HEK293 (cell line): Measurements from ENCODE around the gene PLAAT2.

ENCODE experiments used
- CTCF ChIA-PET: fragments of 350-600 bp; formaldehyde crosslinking; extraction: SDS; loops from one replicate; lab custom pipeline; 2021; ENCODE audit warnings: antibody characterized with exemption; lab: Yijun Ruan, JAX
- POLR2A ChIA-PET: fragments of 300-600 bp; formaldehyde crosslinking; extraction: SDS; loops from one replicate; lab custom pipeline; 2020; ENCODE audit warnings: antibody characterized with exemption, inconsistent platforms; lab: Yijun Ruan, JAX
- H3K27ac ChIP-seq: fragments of 200-500 bp; sonication (Bioruptor generic); 2 replicates; pipeline ENCODE4 v1.5.1; 2014; ENCODE audit warnings: low read depth, low read length, control low read depth, inconsistent platforms; ENCODE audit errors: extremely low read depth
- H3K36me3 ChIP-seq, 2 experiments: fragments of 200-500 bp in 1 of 2; sonication (Bioruptor generic) in 1 of 2; 1 replicate in 1 of 2; 2 replicates in 1 of 2; pipeline ENCODE4 v1.5.1; 2014 to 2017; ENCODE audit warnings: inconsistent platforms in 2 of 2, low read length in 2 of 2; ENCODE audit not compliant: control insufficient read depth in 2 of 2, insufficient read depth in 1 of 2
- H3K4me1 ChIP-seq: fragments of 200-500 bp; sonication (Bioruptor generic); 2 replicates; pipeline ENCODE4 v1.5.1; 2014; ENCODE audit warnings: mild to moderate bottlenecking, low read length, inconsistent platforms; ENCODE audit not compliant: control insufficient read depth, insufficient read depth
- H3K4me3 ChIP-seq: 2 replicates; pipeline ENCODE4 v1.5.1; 2011; ENCODE audit warnings: low read depth, mild to moderate bottlenecking, control low read depth, low read length, moderate library complexity
- H3K9me3 ChIP-seq: fragments of 200-500 bp; sonication (Bioruptor generic); 2 replicates; pipeline ENCODE4 v1.5.1; 2014; ENCODE audit warnings: low read depth, low read length, inconsistent platforms; ENCODE audit not compliant: control insufficient read depth, insufficient read depth
- GLI2 ChIP-seq: fragments of 450-650 bp; formaldehyde crosslinking; IDR thresholded peaks from 2 replicates; pipeline ENCODE4; 2017; ENCODE audit warnings: missing biosample characterization, missing genetic modification characterization, low read depth, borderline replicate concordance
- PRDM1 ChIP-seq: fragments of 450-650 bp; formaldehyde crosslinking; IDR thresholded peaks from 2 replicates; pipeline ENCODE4; 2016; ENCODE audit warnings: missing biosample characterization, missing genetic modification characterization
- SP2 ChIP-seq: fragments of 450-650 bp; formaldehyde crosslinking; IDR thresholded peaks from 2 replicates; pipeline ENCODE4 v1.5.1; 2016; ENCODE audit warnings: missing biosample characterization, missing genetic modification characterization
- YY2 ChIP-seq: fragments of 450-650 bp; formaldehyde crosslinking; IDR thresholded peaks from 2 replicates; pipeline ENCODE4 v1.5.1; 2016; ENCODE audit warnings: missing biosample characterization, missing genetic modification characterization
- ZBTB20 ChIP-seq: fragments of 450-650 bp; formaldehyde crosslinking; IDR thresholded peaks from 2 replicates; pipeline ENCODE4 v1.5.1; 2016; ENCODE audit warnings: missing biosample characterization, missing genetic modification characterization
- ZBTB8A ChIP-seq: fragments of 450-650 bp; formaldehyde crosslinking; IDR thresholded peaks from 2 replicates; pipeline ENCODE4 v1.5.1; 2016; ENCODE audit warnings: missing biosample characterization, missing genetic modification characterization
- ZFHX2 ChIP-seq: fragments of 450-650 bp; formaldehyde crosslinking; conservative IDR thresholded peaks from 2 replicates; pipeline ENCODE4 v1.5.1; 2016; ENCODE audit warnings: missing biosample characterization, missing genetic modification characterization
- ZFP41 ChIP-seq: fragments of 450-650 bp; formaldehyde crosslinking; IDR thresholded peaks from 2 replicates; pipeline ENCODE4 v1.5.1; 2016; ENCODE audit warnings: missing biosample characterization, missing genetic modification characterization, borderline replicate concordance
- ZNF169 ChIP-seq: fragments of 450-650 bp; formaldehyde crosslinking; IDR thresholded peaks from 2 replicates; pipeline ENCODE4 v1.5.1; 2016; ENCODE audit warnings: missing biosample characterization, missing genetic modification characterization
- ZNF174 ChIP-seq: fragments of 450-650 bp; formaldehyde crosslinking; IDR thresholded peaks from 2 replicates; pipeline ENCODE4 v1.5.0; 2017; ENCODE audit warnings: missing biosample characterization, mild to moderate bottlenecking, missing genetic modification characterization
- ZNF223 ChIP-seq: fragments of 450-650 bp; formaldehyde crosslinking; IDR thresholded peaks from 2 replicates; pipeline ENCODE4 v1.5.1; 2016; ENCODE audit warnings: missing biosample characterization, missing genetic modification characterization
- ZNF37A ChIP-seq: fragments of 450-650 bp; IDR thresholded peaks from 2 replicates; pipeline ENCODE4 v1.5.1; 2018; ENCODE audit warnings: missing biosample characterization, missing genetic modification characterization
- ZNF548 ChIP-seq: fragments of 450-650 bp; formaldehyde crosslinking; IDR thresholded peaks from 2 replicates; pipeline ENCODE4 v1.5.1; 2016; ENCODE audit warnings: missing biosample characterization, missing genetic modification characterization
- ZNF549 ChIP-seq: fragments of 450-650 bp; IDR thresholded peaks from 2 replicates; pipeline ENCODE4 v1.5.1; 2018; ENCODE audit warnings: missing biosample characterization, missing genetic modification characterization, mild to moderate bottlenecking, inconsistent platforms, moderate library complexity
- ZNF555 ChIP-seq: fragments of 450-650 bp; formaldehyde crosslinking; conservative IDR thresholded peaks from 2 replicates; pipeline ENCODE4 v1.5.1; 2017; ENCODE audit warnings: missing biosample characterization, mild to moderate bottlenecking, missing genetic modification characterization, inconsistent platforms
- ZNF558 ChIP-seq: fragments of 450-650 bp; formaldehyde crosslinking; IDR thresholded peaks from 2 replicates; pipeline ENCODE4 v1.5.1; 2016; ENCODE audit warnings: missing biosample characterization, missing genetic modification characterization
- ZNF585B ChIP-seq: fragments of 450-650 bp; formaldehyde crosslinking; IDR thresholded peaks from 2 replicates; pipeline ENCODE4 v1.5.1; 2016; ENCODE audit warnings: missing biosample characterization, missing genetic modification characterization
- ZNF610 ChIP-seq: fragments of 450-650 bp; formaldehyde crosslinking; IDR thresholded peaks from 2 replicates; pipeline ENCODE4 v1.5.1; 2016; ENCODE audit warnings: missing biosample characterization, missing genetic modification characterization, borderline replicate concordance
- ZNF677 ChIP-seq: fragments of 450-650 bp; IDR thresholded peaks from 2 replicates; pipeline ENCODE4 v1.5.0; 2018; ENCODE audit warnings: missing biosample characterization, mild to moderate bottlenecking, missing genetic modification characterization, moderate library complexity
- ZNF707 ChIP-seq: fragments of 450-650 bp; formaldehyde crosslinking; IDR thresholded peaks from 2 replicates; pipeline ENCODE4 v1.5.1; 2016; ENCODE audit warnings: missing biosample characterization, missing genetic modification characterization
- ZNF791 ChIP-seq: fragments of 450-650 bp; formaldehyde crosslinking; IDR thresholded peaks from 2 replicates; pipeline ENCODE4 v1.5.1; 2016; ENCODE audit warnings: missing biosample characterization, missing genetic modification characterization
- TF ChIP-seq, protein P1 (sequence below): fragments of 450-650 bp; formaldehyde crosslinking; IDR thresholded peaks from 2 replicates; pipeline ENCODE4 v1.5.1; 2017; ENCODE audit warnings: missing biosample characterization, mild to moderate bottlenecking, missing genetic modification characterization, moderate library complexity
- TF ChIP-seq, protein P2 (sequence below): fragments of 450-650 bp; formaldehyde crosslinking; IDR thresholded peaks from 2 replicates; pipeline ENCODE4; 2016; ENCODE audit warnings: missing biosample characterization, missing genetic modification characterization
- TF ChIP-seq, protein P3 (sequence below): fragments of 450-650 bp; formaldehyde crosslinking; IDR thresholded peaks from 2 replicates; pipeline ENCODE4 v1.5.1; 2016; ENCODE audit warnings: missing biosample characterization, missing genetic modification characterization
- TF ChIP-seq, protein P4 (sequence below): sonication (generic); formaldehyde crosslinking; IDR thresholded peaks from 2 replicates; pipeline ENCODE4 v1.8.1; 2022; ENCODE audit warnings: mild to moderate bottlenecking, moderate library complexity, missing genetic modification reagents
- TF ChIP-seq, protein P5 (sequence below): fragments of 450-650 bp; formaldehyde crosslinking; IDR thresholded peaks from 2 replicates; pipeline ENCODE4 v1.5.1; 2016; ENCODE audit warnings: missing biosample characterization, missing genetic modification characterization
- TF ChIP-seq, protein P6 (sequence below): fragments of 450-650 bp; formaldehyde crosslinking; IDR thresholded peaks from 2 replicates; pipeline ENCODE4 v1.5.1; 2016; ENCODE audit warnings: missing biosample characterization, missing genetic modification characterization

Gene PLAAT2

DNA sequence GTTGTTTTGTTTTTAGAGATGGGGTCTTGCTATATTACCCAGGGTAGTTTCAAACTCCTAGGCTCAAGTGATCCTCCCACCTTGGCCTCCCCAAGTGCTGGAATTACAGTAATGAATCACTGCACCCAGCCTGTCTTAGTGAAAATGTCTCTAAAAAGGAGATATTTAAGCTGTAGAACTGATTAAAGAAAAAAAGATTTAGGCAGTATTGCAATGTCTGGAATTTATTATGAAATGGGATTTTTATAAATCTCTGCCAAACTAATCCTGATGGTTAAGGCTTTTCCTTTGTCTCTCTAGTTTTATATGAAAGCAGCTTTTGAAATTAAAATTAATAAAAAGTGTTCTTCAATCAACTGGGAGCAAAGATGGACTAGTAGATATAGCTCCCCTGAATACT, 49.0 kb upstream of the PLAAT2 start:
- POLR2A ChIA-PET, result no interaction called here
- no peak overlapping the region for H3K27ac ChIP-seq
- H3K9me3 ChIP-seq, result no peaks in the 10 kb centered on the region
- TF ChIP-seq ZFHX2, result no peak
- no peak for TF ChIP-seq ZBTB20 (tag by site-specific recombination)
- TF ChIP-seq ZNF585B (tag by site-specific recombination), result no peak
- TF ChIP-seq, protein P1, sequence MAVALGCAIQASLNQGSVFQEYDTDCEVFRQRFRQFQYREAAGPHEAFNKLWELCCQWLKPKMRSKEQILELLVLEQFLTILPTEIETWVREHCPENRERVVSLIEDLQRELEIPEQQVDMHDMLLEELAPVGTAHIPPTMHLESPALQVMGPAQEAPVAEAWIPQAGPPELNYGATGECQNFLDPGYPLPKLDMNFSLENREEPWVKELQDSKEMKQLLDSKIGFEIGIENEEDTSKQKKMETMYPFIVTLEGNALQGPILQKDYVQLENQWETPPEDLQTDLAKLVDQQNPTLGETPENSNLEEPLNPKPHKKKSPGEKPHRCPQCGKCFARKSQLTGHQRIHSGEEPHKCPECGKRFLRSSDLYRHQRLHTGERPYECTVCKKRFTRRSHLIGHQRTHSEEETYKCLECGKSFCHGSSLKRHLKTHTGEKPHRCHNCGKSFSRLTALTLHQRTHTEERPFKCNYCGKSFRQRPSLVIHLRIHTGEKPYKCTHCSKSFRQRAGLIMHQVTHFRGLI (tag by site-specific recombination), result no peak
- no peak for TF ChIP-seq ZNF548 (tag by site-specific recombination)
- no peak for TF ChIP-seq ZBTB8A
- no peak for TF ChIP-seq ZNF223 (tag by site-specific recombination)
- TF ChIP-seq GLI2 (tag by site-specific recombination), result no peak
- TF ChIP-seq ZNF174, result no peak
- TF ChIP-seq, protein P2, sequence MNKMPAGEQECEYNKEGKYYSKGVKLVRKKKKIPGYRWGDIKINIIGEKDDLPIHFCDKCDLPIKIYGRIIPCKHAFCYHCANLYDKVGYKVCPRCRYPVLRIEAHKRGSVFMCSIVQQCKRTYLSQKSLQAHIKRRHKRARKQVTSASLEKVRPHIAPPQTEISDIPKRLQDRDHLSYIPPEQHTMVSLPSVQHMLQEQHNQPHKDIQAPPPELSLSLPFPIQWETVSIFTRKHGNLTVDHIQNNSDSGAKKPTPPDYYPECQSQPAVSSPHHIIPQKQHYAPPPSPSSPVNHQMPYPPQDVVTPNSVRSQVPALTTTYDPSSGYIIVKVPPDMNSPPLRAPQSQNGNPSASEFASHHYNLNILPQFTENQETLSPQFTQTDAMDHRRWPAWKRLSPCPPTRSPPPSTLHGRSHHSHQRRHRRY (tag by site-specific recombination), result no peak
- TF ChIP-seq ZFP41, result no peak
- TF ChIP-seq, all 188 proteins: peak for 0
- H3K36me3 ChIP-seq, result no peaks in the 10 kb centered on the region
- CTCF ChIA-PET, result interaction anchor here (0.7 kb wide), 1 partner anchor 57 kb away, joined by 3 read pairs; no protein-coding TSS in a partner anchor
- no peak overlapping the region for H3K4me3 ChIP-seq
- H3K4me1 ChIP-seq, result no peaks in the 10 kb centered on the region

DNA sequence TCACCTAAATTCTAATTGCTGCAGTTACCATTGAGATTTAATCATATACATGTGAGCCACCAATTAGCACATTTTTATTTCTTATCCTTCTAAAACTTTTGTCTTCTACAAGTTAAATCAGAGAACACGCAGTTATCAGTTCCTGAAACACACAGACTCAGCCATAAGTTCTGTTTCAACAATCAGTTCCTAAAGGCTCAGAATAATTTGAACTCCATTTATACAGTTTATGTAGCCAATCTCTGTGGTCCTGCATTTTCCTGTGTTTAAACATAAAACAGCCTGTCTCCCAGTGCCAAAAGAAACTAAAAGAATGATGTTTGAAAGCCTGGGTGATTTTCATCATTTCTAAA, 48.2 kb upstream of the PLAAT2 start:
- ChIA-PET CTCF (no interaction called here), POLR2A (no interaction called here)
- Histone ChIP-seq H3K4me1 (no peaks in the 10 kb centered on the region), H3K4me3 (no peak overlapping the region), H3K27ac (no peak overlapping the region), H3K36me3 (no peaks in the 10 kb centered on the region), H3K9me3 (no peaks in the 10 kb centered on the region)
- TF ChIP-seq ZNF677 (tag by site-specific recombination) (no peak), ZNF558 (tag by site-specific recombination) (no peak), ZNF37A (tag by site-specific recombination) (no peak), ZNF555 (tag by site-specific recombination) (no peak), ZFP41 (no peak), ZNF791 (tag by site-specific recombination) (no peak), PRDM1 (tag by site-specific recombination) (no peak), ZNF169 (tag by site-specific recombination) (no peak), ZNF610 (tag by site-specific recombination) (no peak), ZNF707 (tag by site-specific recombination) (no peak), SP2 (tag by site-specific recombination) (no peak), ZNF549 (tag by site-specific recombination) (no peak), YY2 (tag by site-specific recombination) (no peak)
- TF ChIP-seq, protein P3, sequence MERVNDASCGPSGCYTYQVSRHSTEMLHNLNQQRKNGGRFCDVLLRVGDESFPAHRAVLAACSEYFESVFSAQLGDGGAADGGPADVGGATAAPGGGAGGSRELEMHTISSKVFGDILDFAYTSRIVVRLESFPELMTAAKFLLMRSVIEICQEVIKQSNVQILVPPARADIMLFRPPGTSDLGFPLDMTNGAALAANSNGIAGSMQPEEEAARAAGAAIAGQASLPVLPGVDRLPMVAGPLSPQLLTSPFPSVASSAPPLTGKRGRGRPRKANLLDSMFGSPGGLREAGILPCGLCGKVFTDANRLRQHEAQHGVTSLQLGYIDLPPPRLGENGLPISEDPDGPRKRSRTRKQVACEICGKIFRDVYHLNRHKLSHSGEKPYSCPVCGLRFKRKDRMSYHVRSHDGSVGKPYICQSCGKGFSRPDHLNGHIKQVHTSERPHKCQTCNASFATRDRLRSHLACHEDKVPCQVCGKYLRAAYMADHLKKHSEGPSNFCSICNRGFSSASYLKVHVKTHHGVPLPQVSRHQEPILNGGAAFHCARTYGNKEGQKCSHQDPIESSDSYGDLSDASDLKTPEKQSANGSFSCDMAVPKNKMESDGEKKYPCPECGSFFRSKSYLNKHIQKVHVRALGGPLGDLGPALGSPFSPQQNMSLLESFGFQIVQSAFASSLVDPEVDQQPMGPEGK (tag by site-specific recombination), result no peak
- TF ChIP-seq, protein P4, sequence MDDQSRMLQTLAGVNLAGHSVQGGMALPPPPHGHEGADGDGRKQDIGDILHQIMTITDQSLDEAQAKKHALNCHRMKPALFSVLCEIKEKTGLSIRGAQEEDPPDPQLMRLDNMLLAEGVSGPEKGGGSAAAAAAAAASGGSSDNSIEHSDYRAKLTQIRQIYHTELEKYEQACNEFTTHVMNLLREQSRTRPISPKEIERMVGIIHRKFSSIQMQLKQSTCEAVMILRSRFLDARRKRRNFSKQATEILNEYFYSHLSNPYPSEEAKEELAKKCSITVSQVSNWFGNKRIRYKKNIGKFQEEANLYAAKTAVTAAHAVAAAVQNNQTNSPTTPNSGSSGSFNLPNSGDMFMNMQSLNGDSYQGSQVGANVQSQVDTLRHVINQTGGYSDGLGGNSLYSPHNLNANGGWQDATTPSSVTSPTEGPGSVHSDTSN (CRISPR knock-in tag), result no peak
- TF ChIP-seq, protein P5, sequence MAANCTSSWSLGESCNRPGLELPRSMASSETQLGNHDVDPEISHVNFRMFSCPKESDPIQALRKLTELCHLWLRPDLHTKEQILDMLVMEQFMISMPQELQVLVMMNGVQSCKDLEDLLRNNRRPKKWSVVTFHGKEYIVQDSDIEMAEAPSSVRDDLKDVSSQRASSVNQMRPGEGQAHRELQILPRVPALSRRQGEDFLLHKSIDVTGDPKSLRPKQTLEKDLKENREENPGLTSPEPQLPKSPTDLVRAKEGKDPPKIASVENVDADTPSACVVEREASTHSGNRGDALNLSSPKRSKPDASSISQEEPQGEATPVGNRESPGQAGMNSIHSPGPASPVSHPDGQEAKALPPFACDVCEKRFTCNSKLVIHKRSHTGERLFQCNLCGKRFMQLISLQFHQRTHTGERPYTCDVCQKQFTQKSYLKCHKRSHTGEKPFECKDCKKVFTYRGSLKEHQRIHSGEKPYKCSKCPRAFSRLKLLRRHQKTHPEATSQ, result no peak
- TF ChIP-seq, protein P6, sequence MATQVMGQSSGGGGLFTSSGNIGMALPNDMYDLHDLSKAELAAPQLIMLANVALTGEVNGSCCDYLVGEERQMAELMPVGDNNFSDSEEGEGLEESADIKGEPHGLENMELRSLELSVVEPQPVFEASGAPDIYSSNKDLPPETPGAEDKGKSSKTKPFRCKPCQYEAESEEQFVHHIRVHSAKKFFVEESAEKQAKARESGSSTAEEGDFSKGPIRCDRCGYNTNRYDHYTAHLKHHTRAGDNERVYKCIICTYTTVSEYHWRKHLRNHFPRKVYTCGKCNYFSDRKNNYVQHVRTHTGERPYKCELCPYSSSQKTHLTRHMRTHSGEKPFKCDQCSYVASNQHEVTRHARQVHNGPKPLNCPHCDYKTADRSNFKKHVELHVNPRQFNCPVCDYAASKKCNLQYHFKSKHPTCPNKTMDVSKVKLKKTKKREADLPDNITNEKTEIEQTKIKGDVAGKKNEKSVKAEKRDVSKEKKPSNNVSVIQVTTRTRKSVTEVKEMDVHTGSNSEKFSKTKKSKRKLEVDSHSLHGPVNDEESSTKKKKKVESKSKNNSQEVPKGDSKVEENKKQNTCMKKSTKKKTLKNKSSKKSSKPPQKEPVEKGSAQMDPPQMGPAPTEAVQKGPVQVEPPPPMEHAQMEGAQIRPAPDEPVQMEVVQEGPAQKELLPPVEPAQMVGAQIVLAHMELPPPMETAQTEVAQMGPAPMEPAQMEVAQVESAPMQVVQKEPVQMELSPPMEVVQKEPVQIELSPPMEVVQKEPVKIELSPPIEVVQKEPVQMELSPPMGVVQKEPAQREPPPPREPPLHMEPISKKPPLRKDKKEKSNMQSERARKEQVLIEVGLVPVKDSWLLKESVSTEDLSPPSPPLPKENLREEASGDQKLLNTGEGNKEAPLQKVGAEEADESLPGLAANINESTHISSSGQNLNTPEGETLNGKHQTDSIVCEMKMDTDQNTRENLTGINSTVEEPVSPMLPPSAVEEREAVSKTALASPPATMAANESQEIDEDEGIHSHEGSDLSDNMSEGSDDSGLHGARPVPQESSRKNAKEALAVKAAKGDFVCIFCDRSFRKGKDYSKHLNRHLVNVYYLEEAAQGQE (tag by site-specific recombination), result no peak
